T-helper 1 cell (primary cell): ENCODE data around the gene RABGEF1.
"Not testable (repeated sequence)": the region's sequence is repeated elsewhere in the genome, so short reads cannot be mapped to it uniquely, and the experiment has no call there.

ENCODE experiments used
- DNase-seq, 5 donors: peaks; one replicate each; pipeline ENCODE4 v3.0.0-alpha.2; 2012 to 2020

Gene RABGEF1

GRCh38 chr7:66766041-66766440 is 25.5 kb downstream of the RABGEF1 start:
- no peak for DNase-seq

- DNase-seq, result not testable (repeated sequence)
Measured at GRCh38 chr7:66767486-66767885, 27.0 kb downstream of the RABGEF1 start.

- DNase-seq, result no peak
Measured at GRCh38 chr7:66768865-66769832, 28.6 kb downstream of the RABGEF1 start.

- DNase-seq, result no peak
Measured at GRCh38 chr7:66769833-66770512, 29.4 kb downstream of the RABGEF1 start.

- DNase-seq, result no peak
Measured at GRCh38 chr7:66771795-66772194, 31.3 kb downstream of the RABGEF1 start.

GRCh38 chr7:66773744-66774143 is 33.2 kb downstream of the RABGEF1 start:
- not testable (repeated sequence) for DNase-seq

- not testable (repeated sequence) for DNase-seq
Measured at GRCh38 chr7:66776383-66776782, 35.9 kb downstream of the RABGEF1 start.

GRCh38 chr7:66776800-66777442 is 36.4 kb downstream of the RABGEF1 start:
- no peak for DNase-seq

- DNase-seq, result no peak
Measured at GRCh38 chr7:66778201-66778600, 37.7 kb downstream of the RABGEF1 start.

GRCh38 chr7:66779669-66780409 is 39.3 kb downstream of the RABGEF1 start:
- DNase-seq, result no peak

GRCh38 chr7:66781408-66782090 is 41.0 kb downstream of the RABGEF1 start:
- DNase-seq, result no peak

- DNase-seq, result not testable (repeated sequence)
Measured at GRCh38 chr7:66782875-66783274, 42.3 kb downstream of the RABGEF1 start.

- not testable (repeated sequence) for DNase-seq
Measured at GRCh38 chr7:66783887-66784595, 43.5 kb downstream of the RABGEF1 start.

GRCh38 chr7:66790196-66790595 is 49.7 kb downstream of the RABGEF1 start:
- DNase-seq, result no peak

- no peak for DNase-seq
Measured at GRCh38 chr7:66790725-66791124, 50.2 kb downstream of the RABGEF1 start.

GRCh38 chr7:66800591-66800990 is 60.1 kb downstream of the RABGEF1 start:
- DNase-seq, result no peak

- no peak for DNase-seq
Measured at GRCh38 chr7:66804001-66804400, 63.5 kb downstream of the RABGEF1 start.

GRCh38 chr7:66807736-66808135 is 67.2 kb downstream of the RABGEF1 start:
- no peak for DNase-seq

- no peak for DNase-seq
Measured at GRCh38 chr7:66810716-66811115, 70.2 kb downstream of the RABGEF1 start.

GRCh38 chr7:66815186-66815875 is 74.8 kb downstream of the RABGEF1 start:
- DNase-seq, result not testable (repeated sequence)

GRCh38 chr7:66815951-66816350 is 75.4 kb downstream of the RABGEF1 start:
- no peak for DNase-seq
